COLO668 (cell line): Measurements from ENCODE around the gene TMEM120B.
A peak's percentile ranks its signal among the peaks of the same experiment; 100 is the strongest.
"Not testable (repeated sequence)": the region's sequence is repeated elsewhere in the genome, so short reads cannot be mapped to it uniquely, and the experiment has no call there.

ENCODE experiments used
- DNase-seq: peaks from one replicate; lab custom pipeline; 2025; ENCODE audit not compliant: unreplicated experiment; lab: John Stamatoyannopoulos, UW

The TMEM120B gene

GRCh38 chr12:121708313-121709063 lies 4.1 kb upstream of the TMEM120B start:
- no peak for DNase-seq

GRCh38 chr12:121709064-121709424 lies 3.5 kb upstream of the TMEM120B start:
- not testable (repeated sequence) for DNase-seq

GRCh38 chr12:121709478-121709961 lies 3.0 kb upstream of the TMEM120B start:
- no peak for DNase-seq

- no peak for DNase-seq
Measured at GRCh38 chr12:121711361-121712189, 977 bp upstream of the TMEM120B start.

- DNase-seq = peak; percentile 33
Measured at GRCh38 chr12:121712190-121712460, 427 bp upstream of the TMEM120B start.

- DNase-seq = no peak
Measured at GRCh38 chr12:121713257-121713777, 765 bp downstream of the TMEM120B start.

GRCh38 chr12:121713793-121714192 lies 1.2 kb downstream of the TMEM120B start:
- DNase-seq = no peak

- not testable (repeated sequence) for DNase-seq
Measured at GRCh38 chr12:121715055-121715454, 2.5 kb downstream of the TMEM120B start.

GRCh38 chr12:121715862-121716435 lies 3.4 kb downstream of the TMEM120B start:
- no peak for DNase-seq

GRCh38 chr12:121717041-121717699 lies 4.6 kb downstream of the TMEM120B start:
- no peak for DNase-seq

- no peak for DNase-seq
Measured at GRCh38 chr12:121718653-121719239, 6.2 kb downstream of the TMEM120B start.

- no peak for DNase-seq
Measured at GRCh38 chr12:121719926-121720414, 7.4 kb downstream of the TMEM120B start.

GRCh38 chr12:121720762-121721161 lies 8.2 kb downstream of the TMEM120B start:
- no peak for DNase-seq

GRCh38 chr12:121722511-121722910 lies 10.0 kb downstream of the TMEM120B start:
- no peak for DNase-seq

GRCh38 chr12:121723200-121723599 lies 10.6 kb downstream of the TMEM120B start:
- no peak for DNase-seq

- no peak for DNase-seq
Measured at GRCh38 chr12:121724925-121725324, 12.4 kb downstream of the TMEM120B start.

GRCh38 chr12:121725423-121725822 lies 12.9 kb downstream of the TMEM120B start:
- no peak for DNase-seq

GRCh38 chr12:121729021-121729420 lies 16.5 kb downstream of the TMEM120B start:
- no peak for DNase-seq

- no peak for DNase-seq
Measured at GRCh38 chr12:121731473-121731872, 18.9 kb downstream of the TMEM120B start.

- DNase-seq = no peak
Measured at GRCh38 chr12:121733849-121734248, 21.3 kb downstream of the TMEM120B start.
